ENCODE results near the gene ASTN2.

- TF ChIP-seq JUND (IDR thresholded peaks at IDR 0.05; ENCODE audit: borderline replicate concordance, low read depth, low read length) (no peak), JUND (tag; IDR thresholded peaks at IDR 0.05; ENCODE audit: borderline replicate concordance, low read depth, low read length) (no peak), CTCF (IDR thresholded peaks at IDR 0.05 in 2 of 3, conservative IDR thresholded peaks at IDR 0.05 in 1 of 3; ENCODE audit: insufficient read depth in 2 of 3, low read depth in 1 of 3, low read length in 3 of 3) (no peak), CXXC5 (CRISPR knock-in tag; IDR thresholded peaks at IDR 0.05) (no peak), MYBL2 (IDR thresholded peaks at IDR 0.05; ENCODE audit: low read depth) (no peak), MYBL2 (CRISPR knock-in tag; IDR thresholded peaks at IDR 0.05; ENCODE audit: borderline replicate concordance) (no peak), SMC3 (conservative IDR thresholded peaks at IDR 0.05; ENCODE audit: insufficient read depth, low read depth, low read length) (no peak), TCF7L2 (IDR thresholded peaks at IDR 0.05; ENCODE audit: low read depth, low read length) (no peak), ZNF518B (CRISPR knock-in tag; IDR thresholded peaks at IDR 0.05) (no peak), ARID3A (IDR thresholded peaks at IDR 0.05; ENCODE audit: borderline replicate concordance, low read depth, low read length) (no peak), E2F5 (CRISPR knock-in tag; IDR thresholded peaks at IDR 0.05) (no peak), CREB1 (IDR thresholded peaks at IDR 0.05) (no peak), CREB1 (CRISPR knock-in tag; IDR thresholded peaks at IDR 0.05) (no peak), HMBOX1 (IDR thresholded peaks at IDR 0.05) (no peak), MYC (IDR thresholded peaks at IDR 0.05; ENCODE audit: low read depth, low read length) (no peak), MYC (CRISPR knock-in tag; IDR thresholded peaks at IDR 0.05; ENCODE audit: borderline replicate concordance, low read depth) (no peak), ZNF274 (IDR thresholded peaks at IDR 0.05; ENCODE audit: borderline replicate concordance, low read depth, low read length) (no peak), ATF2 (CRISPR knock-in tag; IDR thresholded peaks at IDR 0.05) (no peak)
Observed at GRCh38 chr9:116627433-116627832, 787.4 kb downstream of the ASTN2 start.

Measured in K562 (cell line).